ENCODE measurements around the gene WDR7.

WDR7 gene

DNA sequence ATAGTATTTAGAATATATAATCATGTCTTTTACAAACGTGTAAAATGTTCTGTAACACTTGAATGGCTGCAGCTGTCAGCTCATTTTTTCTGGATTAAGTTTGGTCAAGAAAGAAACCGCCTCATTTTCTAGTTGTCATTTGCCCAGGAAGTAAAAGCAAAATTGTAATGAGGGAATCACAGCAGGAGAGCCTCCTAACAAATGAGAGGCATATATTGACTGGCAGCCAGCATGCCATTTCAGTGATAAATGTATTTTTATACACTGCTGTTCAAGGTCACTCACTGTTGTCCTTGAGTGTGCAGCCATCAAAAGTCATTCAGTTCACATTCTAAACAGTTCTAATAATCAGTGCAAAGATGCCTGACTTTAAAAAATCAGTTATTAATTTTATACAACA lies 351.5 kb downstream of the WDR7 start:
- POLR2A ChIA-PET = no interaction called here
- no peak for DNase-seq (ENCODE audit: extremely low spot score)
- TF ChIP-seq, protein P1, sequence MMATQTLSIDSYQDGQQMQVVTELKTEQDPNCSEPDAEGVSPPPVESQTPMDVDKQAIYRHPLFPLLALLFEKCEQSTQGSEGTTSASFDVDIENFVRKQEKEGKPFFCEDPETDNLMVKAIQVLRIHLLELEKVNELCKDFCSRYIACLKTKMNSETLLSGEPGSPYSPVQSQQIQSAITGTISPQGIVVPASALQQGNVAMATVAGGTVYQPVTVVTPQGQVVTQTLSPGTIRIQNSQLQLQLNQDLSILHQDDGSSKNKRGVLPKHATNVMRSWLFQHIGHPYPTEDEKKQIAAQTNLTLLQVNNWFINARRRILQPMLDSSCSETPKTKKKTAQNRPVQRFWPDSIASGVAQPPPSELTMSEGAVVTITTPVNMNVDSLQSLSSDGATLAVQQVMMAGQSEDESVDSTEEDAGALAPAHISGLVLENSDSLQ (IDR thresholded peaks at IDR 0.05) = peak; percentile 84
- TF ChIP-seq CTBP1 (IDR thresholded peaks at IDR 0.05; ENCODE audit: borderline replicate concordance) = no peak
- CTCF ChIA-PET = no interaction called here

DNA sequence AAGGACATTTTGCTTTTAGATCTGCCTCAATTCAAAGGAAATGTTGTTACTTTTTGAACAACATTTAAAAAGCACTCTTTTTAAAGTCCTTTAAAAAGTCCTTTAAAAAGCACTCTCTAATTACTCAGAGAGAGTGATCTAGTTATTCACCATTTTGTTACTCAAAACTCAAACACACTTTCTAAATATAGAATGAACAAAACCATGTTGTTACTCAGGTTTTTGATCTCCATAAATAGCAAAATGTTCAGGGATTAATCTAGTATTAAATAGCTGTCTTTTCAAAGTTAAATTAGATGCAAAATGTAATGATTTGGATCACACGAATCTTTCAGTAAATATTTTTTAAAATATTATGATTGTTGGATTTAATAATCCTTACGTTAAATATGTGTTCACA lies 352.2 kb downstream of the WDR7 start:
- POLR2A ChIA-PET = no interaction called here
- TF ChIP-seq BHLHE40 (IDR thresholded peaks at IDR 0.05; ENCODE audit: borderline replicate concordance) (no peak), CTBP1 (IDR thresholded peaks at IDR 0.05; ENCODE audit: borderline replicate concordance) (no peak), FOXM1 (IDR thresholded peaks at IDR 0.05; ENCODE audit: borderline replicate concordance) (no peak), ELF4 (IDR thresholded peaks at IDR 0.05) (no peak)
- CTCF ChIA-PET = no interaction called here
- DNase-seq (ENCODE audit: extremely low spot score) = no peak

DNA sequence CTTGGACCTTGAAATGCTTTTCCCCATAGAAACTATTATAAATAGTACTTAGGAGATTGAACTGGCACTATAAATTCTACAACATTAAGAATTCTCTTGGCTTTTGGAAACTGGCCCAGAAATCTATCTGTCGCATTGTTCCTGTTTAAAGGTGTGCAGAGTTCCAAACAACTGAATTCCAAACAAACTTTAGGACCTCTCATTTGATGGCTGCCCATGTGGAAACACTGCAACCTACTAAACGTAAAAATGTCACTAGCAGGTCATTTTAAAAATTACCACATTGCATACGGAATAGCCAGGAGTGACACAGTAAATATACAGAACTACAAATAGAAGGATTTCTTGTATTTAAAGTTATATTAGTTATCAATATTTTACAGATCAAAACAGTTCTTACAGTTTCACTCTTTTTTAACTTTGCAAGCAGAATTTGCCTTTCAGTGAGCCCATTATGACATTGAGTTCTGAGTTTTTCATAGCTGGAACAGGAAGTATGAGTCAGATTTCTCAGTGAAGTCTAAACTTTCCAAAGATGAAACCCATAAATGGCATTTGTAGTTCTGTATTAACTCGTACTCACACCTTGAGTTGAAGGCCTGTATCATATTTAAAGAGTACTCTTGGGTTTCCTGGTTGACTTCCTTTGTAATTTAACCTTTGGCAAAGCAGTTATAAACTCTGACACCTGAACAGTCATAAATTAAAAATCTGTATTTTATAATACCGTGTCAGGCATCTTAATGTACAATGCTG lies 353.4 kb downstream of the WDR7 start:
- no peak for DNase-seq (ENCODE audit: extremely low spot score)
- TF ChIP-seq HDGF (IDR thresholded peaks at IDR 0.05; ENCODE audit: borderline replicate concordance) = no peak
- no peak for TF ChIP-seq CTBP1 (IDR thresholded peaks at IDR 0.05; ENCODE audit: borderline replicate concordance)
- no peak for TF ChIP-seq FOXA1 (IDR thresholded peaks at IDR 0.05)
- TF ChIP-seq, protein P1 (IDR thresholded peaks at IDR 0.05) = no peak
- no peak for TF ChIP-seq ZNF384 (IDR thresholded peaks at IDR 0.05)
- TF ChIP-seq ELF4 (IDR thresholded peaks at IDR 0.05) = no peak
- TF ChIP-seq FOXK2 (IDR thresholded peaks at IDR 0.05) = no peak
- no peak for TF ChIP-seq L3MBTL2 (conservative IDR thresholded peaks at IDR 0.05)
- TF ChIP-seq ARNT (IDR thresholded peaks at IDR 0.05) = no peak
- TF ChIP-seq SP1 (IDR thresholded peaks at IDR 0.05) = no peak
- TF ChIP-seq LEF1 (IDR thresholded peaks at IDR 0.05; ENCODE audit: borderline replicate concordance) = no peak
- TF ChIP-seq NFRKB (IDR thresholded peaks at IDR 0.05) = no peak
- TF ChIP-seq SUZ12 (IDR thresholded peaks at IDR 0.05) = no peak
- TF ChIP-seq FOXM1 (IDR thresholded peaks at IDR 0.05; ENCODE audit: borderline replicate concordance) = no peak
- no peak for TF ChIP-seq TARDBP (IDR thresholded peaks at IDR 0.05)
- no peak for TF ChIP-seq BHLHE40 (IDR thresholded peaks at IDR 0.05; ENCODE audit: borderline replicate concordance)
- CTCF ChIA-PET = interaction anchor here (0.6 kb wide), 1 partner anchor 12 kb away, joined by 3 read pairs; no protein-coding TSS in a partner anchor
- POLR2A ChIA-PET = no interaction called here

DNA sequence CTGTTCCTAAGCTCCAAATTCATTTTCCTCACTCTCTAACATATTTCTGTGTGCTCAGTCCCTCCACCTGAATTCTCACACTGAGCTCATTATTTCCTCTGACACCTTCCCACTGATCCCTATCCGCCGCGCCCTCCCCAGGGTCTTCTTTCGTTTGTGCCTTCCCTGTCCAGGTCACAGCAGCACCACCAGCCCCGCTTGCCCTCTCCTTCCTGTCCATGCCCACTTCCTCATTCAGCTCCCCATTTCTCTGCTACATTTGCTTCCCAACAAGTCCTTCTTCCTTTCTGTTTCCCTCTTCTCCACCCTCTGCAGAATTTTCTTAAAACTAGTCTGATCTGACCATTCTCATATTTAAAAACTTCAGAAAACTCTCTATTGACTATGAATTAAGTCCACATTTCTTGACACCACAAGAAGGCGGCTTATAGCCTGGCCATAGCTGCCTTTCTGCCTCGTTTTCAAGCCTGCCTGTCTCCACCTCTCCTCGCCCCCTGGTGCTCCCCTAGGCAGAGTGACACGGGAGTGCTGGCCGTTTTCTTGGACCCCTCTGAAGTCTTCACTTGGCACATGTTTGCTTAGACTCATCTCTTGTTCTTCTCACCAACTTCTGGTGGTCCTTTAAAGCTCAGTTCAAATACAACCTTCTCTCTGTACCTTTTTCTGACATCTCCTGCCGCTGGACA lies 357.0 kb downstream of the WDR7 start:
- CTCF ChIA-PET = no interaction called here
- no peak for DNase-seq (ENCODE audit: extremely low spot score)
- no peak for TF ChIP-seq TARDBP (IDR thresholded peaks at IDR 0.05)
- TF ChIP-seq FOXM1 (IDR thresholded peaks at IDR 0.05; ENCODE audit: borderline replicate concordance) = no peak
- no peak for TF ChIP-seq NFRKB (IDR thresholded peaks at IDR 0.05)
- TF ChIP-seq L3MBTL2 (conservative IDR thresholded peaks at IDR 0.05) = no peak
- no peak for TF ChIP-seq HDGF (IDR thresholded peaks at IDR 0.05; ENCODE audit: borderline replicate concordance)
- no peak for TF ChIP-seq BHLHE40 (IDR thresholded peaks at IDR 0.05; ENCODE audit: borderline replicate concordance)
- no peak for TF ChIP-seq FOXA1 (IDR thresholded peaks at IDR 0.05)
- no peak for TF ChIP-seq SUZ12 (IDR thresholded peaks at IDR 0.05)
- TF ChIP-seq, protein P1 (IDR thresholded peaks at IDR 0.05) = no peak
- TF ChIP-seq ELF4 (IDR thresholded peaks at IDR 0.05) = no peak
- TF ChIP-seq LEF1 (IDR thresholded peaks at IDR 0.05; ENCODE audit: borderline replicate concordance) = no peak
- no peak for TF ChIP-seq ZNF384 (IDR thresholded peaks at IDR 0.05)
- no peak for TF ChIP-seq SP1 (IDR thresholded peaks at IDR 0.05)
- POLR2A ChIA-PET = no interaction called here

DNA sequence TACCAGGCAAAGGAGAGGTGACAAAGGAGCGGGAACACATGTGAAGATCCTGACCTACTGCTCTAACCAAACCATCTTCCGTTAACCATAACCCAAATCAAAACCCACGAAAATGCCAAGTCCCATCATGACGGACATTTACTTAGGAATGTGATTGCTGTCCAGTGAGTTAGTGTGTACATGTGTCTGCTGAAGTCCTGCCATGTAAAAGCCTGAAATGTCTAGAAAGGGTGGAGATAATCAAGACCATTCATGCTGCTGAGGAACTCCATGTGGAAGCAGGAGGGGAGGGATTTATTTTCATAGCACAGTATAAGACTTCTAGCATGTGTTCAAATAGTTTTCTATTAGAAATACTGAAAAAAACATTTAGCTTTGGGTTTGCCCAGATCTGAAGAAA lies 358.7 kb downstream of the WDR7 start:
- ChIA-PET CTCF (no interaction called here), POLR2A (no interaction called here)
- TF ChIP-seq CTBP1 (IDR thresholded peaks at IDR 0.05; ENCODE audit: borderline replicate concordance) (no peak), ZNF384 (IDR thresholded peaks at IDR 0.05) (no peak), ELF4 (IDR thresholded peaks at IDR 0.05) (no peak), LEF1 (IDR thresholded peaks at IDR 0.05; ENCODE audit: borderline replicate concordance) (no peak), L3MBTL2 (conservative IDR thresholded peaks at IDR 0.05) (no peak), ARNT (IDR thresholded peaks at IDR 0.05) (no peak), FOXK2 (IDR thresholded peaks at IDR 0.05) (no peak)

DNA sequence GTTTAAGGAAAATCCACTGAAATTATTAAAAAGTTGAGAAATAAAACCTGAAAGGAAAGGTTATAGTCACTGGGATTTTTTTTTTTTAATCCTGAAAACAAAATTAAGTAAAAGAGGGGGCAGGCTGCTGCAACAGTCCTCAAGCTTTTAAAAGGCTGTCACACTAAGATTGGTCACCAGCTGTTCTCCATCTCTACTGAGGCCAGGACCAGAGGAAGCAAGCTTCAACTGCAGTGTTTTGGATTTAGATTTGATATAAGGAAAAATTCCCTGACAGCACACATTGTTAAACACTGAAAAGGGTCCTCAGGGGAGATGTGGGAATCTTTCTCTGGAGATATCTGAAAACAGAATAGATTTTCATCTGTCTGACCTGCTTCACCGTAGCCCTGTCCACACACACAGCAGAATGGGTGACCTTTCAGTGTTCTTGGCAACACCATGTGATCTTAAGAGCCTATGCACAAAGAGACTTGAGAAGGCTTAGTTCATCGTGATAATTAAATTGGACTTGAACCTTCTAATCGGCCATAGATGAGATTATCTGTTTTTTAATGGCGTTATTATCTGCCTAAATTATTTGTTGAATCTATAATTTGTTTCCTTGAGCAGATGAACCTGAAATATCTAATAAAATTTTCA lies 363.7 kb downstream of the WDR7 start:
- TF ChIP-seq FOXK2 (IDR thresholded peaks at IDR 0.05) = no peak
- TF ChIP-seq LEF1 (IDR thresholded peaks at IDR 0.05; ENCODE audit: borderline replicate concordance) = no peak
- TF ChIP-seq L3MBTL2 (conservative IDR thresholded peaks at IDR 0.05) = no peak
- TF ChIP-seq NFRKB (IDR thresholded peaks at IDR 0.05) = no peak
- TF ChIP-seq ELF4 (IDR thresholded peaks at IDR 0.05) = no peak
- no peak for TF ChIP-seq ARNT (IDR thresholded peaks at IDR 0.05)
- no peak for TF ChIP-seq CTBP1 (IDR thresholded peaks at IDR 0.05; ENCODE audit: borderline replicate concordance)
- TF ChIP-seq SP1 (IDR thresholded peaks at IDR 0.05) = no peak
- no peak for TF ChIP-seq FOXA1 (IDR thresholded peaks at IDR 0.05)
- no peak for TF ChIP-seq TARDBP (IDR thresholded peaks at IDR 0.05)
- no peak for TF ChIP-seq BHLHE40 (IDR thresholded peaks at IDR 0.05; ENCODE audit: borderline replicate concordance)
- no peak for TF ChIP-seq HDGF (IDR thresholded peaks at IDR 0.05; ENCODE audit: borderline replicate concordance)
- TF ChIP-seq ZNF384 (IDR thresholded peaks at IDR 0.05) = no peak
- no peak for TF ChIP-seq FOXM1 (IDR thresholded peaks at IDR 0.05; ENCODE audit: borderline replicate concordance)
- TF ChIP-seq, protein P1 (IDR thresholded peaks at IDR 0.05) = no peak
- TF ChIP-seq SUZ12 (IDR thresholded peaks at IDR 0.05) = no peak
- ChIA-PET CTCF (interaction anchor here (0.7 kb wide), 1 partner anchor 14 kb away, joined by 5 read pairs; no protein-coding TSS in a partner anchor), POLR2A (no interaction called here)
- DNase-seq (ENCODE audit: extremely low spot score) = no peak

More for the DNA sequence above, 358.7 kb downstream of the WDR7 start:
- no peak for DNase-seq (ENCODE audit: extremely low spot score)
